Endothelial cell of umbilical vein (primary cell): ENCODE measurements around the gene SYTL2. TPM values are rescaled to one million over a fixed set of nuclear protein-coding genes. Genes with fewer than 3 reads are reported as not detected.
A peak's percentile ranks its signal among the peaks of the same experiment; 100 is the strongest.

Experiments
- BruUV-seq: library from RNA; stranded (reverse); fragments of 400-500 nt; replicated peaks from 2 replicates; lab custom pipeline; 2021; lab: Mats Ljungman, UMichigan
- CTCF ChIA-PET: fragments of 300-600, 350-600 bp; sonication (Branson Sonifier 250); formaldehyde crosslinking; loops from one replicate; lab custom pipeline; 2021; ENCODE audit warnings: antibody characterized with exemption, inconsistent platforms; lab: Charles Lee
- POLR2A ChIA-PET: fragments of 300-600, 350-600 bp; sonication (Branson Sonifier 250); formaldehyde crosslinking; loops from one replicate; lab custom pipeline; 2021; ENCODE audit warnings: antibody characterized with exemption, inconsistent platforms; lab: Charles Lee
- DNase-seq: peaks from one replicate; pipeline ENCODE4 v3.0.0-alpha.2; 2011; ENCODE audit warnings: low read depth, low spot score
- FAIRE-seq: peaks from 2 replicates; lab custom pipeline; 2011; peaks lifted over from hg19 to GRCh38; lab: Jason Lieb, UNC
- H2AFZ ChIP-seq: 2 replicates; pipeline ENCODE4 v1.6.0; 2012; ENCODE audit warnings: low read depth, low read length, control low read depth, inconsistent platforms
- H3K27ac ChIP-seq: 2 replicates; pipeline ENCODE4 v1.5.1; 2011; ENCODE audit warnings: low read depth, mild to moderate bottlenecking, control low read depth, low read length, moderate library complexity; ENCODE audit not compliant: insufficient read depth
- H3K27me3 ChIP-seq, 2 experiments: 2 replicates each; pipeline versions ENCODE4 v1.6.0 to v1.6.1; 2011; ENCODE audit warnings: low read length in 2 of 2, mixed read lengths in 1 of 2; ENCODE audit not compliant: control insufficient read depth in 2 of 2, insufficient read depth in 2 of 2
- H3K36me3 ChIP-seq, 2 experiments: 2 replicates in 1 of 2; 3 replicates in 1 of 2; pipeline ENCODE4 v1.5.1; 2011; ENCODE audit warnings: low read length in 2 of 2, mild to moderate bottlenecking in 1 of 2, moderate library complexity in 1 of 2; ENCODE audit not compliant: control insufficient read depth in 2 of 2, insufficient read depth in 2 of 2; ENCODE audit errors: extremely low read depth in 1 of 2
- H3K4me1 ChIP-seq: 3 replicates; pipeline ENCODE4 v1.5.1; 2011; ENCODE audit warnings: mild to moderate bottlenecking, low read length; ENCODE audit not compliant: control insufficient read depth, insufficient read depth; ENCODE audit errors: extremely low read depth
- H3K4me2 ChIP-seq: 2 replicates; pipeline ENCODE4 v1.6.1; 2011; ENCODE audit warnings: low read length, control low read depth, mixed read lengths; ENCODE audit not compliant: insufficient read depth
- H3K4me3 ChIP-seq, 3 experiments: fragments of 200-600 bp in 1 of 3; sonication (generic), shearing (Covaris generic) in 1 of 3; replicated peaks in 1 of 3; 2 replicates each; pipeline ENCODE4 v1.5.1; 2011 to 2016; ENCODE audit warnings: control low read depth in 3 of 3, low read length in 3 of 3, mild to moderate bottlenecking in 2 of 3, inconsistent platforms in 1 of 3, low read depth in 1 of 3, moderate library complexity in 1 of 3; ENCODE audit not compliant: insufficient read depth in 1 of 3
- H3K79me2 ChIP-seq: 2 replicates; pipeline ENCODE4 v1.6.0; 2012; ENCODE audit warnings: low read length, inconsistent platforms; ENCODE audit not compliant: control insufficient read depth, insufficient read depth
- H3K9ac ChIP-seq: replicated peaks from 2 replicates; pipeline ENCODE3; 2011; ENCODE audit warnings: low read length, control low read depth; ENCODE audit not compliant: insufficient read depth; ENCODE audit errors: extremely low read depth
- H3K9me1 ChIP-seq: replicated peaks from 3 replicates; pipeline ENCODE4 v1.6.0; 2011; ENCODE audit warnings: mild to moderate bottlenecking, low read length; ENCODE audit not compliant: control insufficient read depth, insufficient read depth; ENCODE audit errors: extremely low read depth
- H3K9me3 ChIP-seq: replicated peaks from 2 replicates; pipeline ENCODE4 v1.5.1; 2012; ENCODE audit warnings: low read length, inconsistent platforms; ENCODE audit not compliant: control insufficient read depth, insufficient read depth
- H4K20me1 ChIP-seq: replicated peaks from 2 replicates; pipeline ENCODE3; 2011; ENCODE audit warnings: mild to moderate bottlenecking, low read length; ENCODE audit not compliant: control insufficient read depth, insufficient read depth; ENCODE audit errors: extremely low read depth
- EZH2 ChIP-seq: IDR thresholded peaks from 2 replicates; pipeline ENCODE4 v1.6.1; 2012; ENCODE audit warnings: borderline replicate concordance, low read depth, mild to moderate bottlenecking, moderate library complexity, low read length, inconsistent platforms; ENCODE audit not compliant: severe bottlenecking
- FOS ChIP-seq: IDR thresholded peaks from 2 replicates; pipeline ENCODE4 v1.6.1; 2011; ENCODE audit warnings: mild to moderate bottlenecking, low read length, moderate library complexity, borderline replicate concordance; ENCODE audit not compliant: insufficient read depth
- GATA2 ChIP-seq: IDR thresholded peaks from 2 replicates; pipeline ENCODE4 v1.7.0; 2011; ENCODE audit warnings: low read depth, mild to moderate bottlenecking, moderate library complexity, mixed read lengths, low read length; ENCODE audit not compliant: insufficient read length, insufficient read depth
- JUN ChIP-seq: IDR thresholded peaks from 2 replicates; pipeline ENCODE4 v1.6.1; 2011; ENCODE audit warnings: borderline replicate concordance, low read depth; ENCODE audit not compliant: insufficient read length, insufficient read depth
- MYC ChIP-seq: IDR thresholded peaks from one replicate; pipeline ENCODE4 v1.6.1; 2011; ENCODE audit warnings: mild to moderate bottlenecking, low read depth, low read length
- POLR2A ChIP-seq: IDR thresholded peaks from 2 replicates; pipeline ENCODE4 v1.6.1; 2012; ENCODE audit warnings: low read depth, mild to moderate bottlenecking, control low read depth, low read length
- POLR2AphosphoS5 ChIP-seq: IDR thresholded peaks from 2 replicates; pipeline ENCODE4 v1.6.1; 2012; ENCODE audit warnings: low read depth, mild to moderate bottlenecking, control low read depth, low read length, moderate library complexity; ENCODE audit not compliant: insufficient read depth
- dilution Hi-C: fragments of 300-500 bp; cut with MboI; formaldehyde crosslinking; loops from one replicate; pipeline ENCODE4 v1.15.0; 2019; ENCODE audit warnings: low sequenced_read_pairs; ENCODE audit not compliant: extremely low pct_ligation_motif_present
- intact Hi-C: fragments of 100-400 bp; cut with micrococcal nuclease; formaldehyde crosslinking; loops from one replicate; pipeline ENCODE4 v1.10.0; 2022
- polyA plus RNA-seq, 4 experiments: library from polyadenylated mRNA; depleted of rRNA in 3 of 4; stranded (reverse) in 3 of 4; unstranded in 1 of 4; fragments of >200 nt; gene quantifications; 2 replicates each; pipeline versions ENCODE4 v1.2.1 to v1.2.3, GENCODE V29; 2011 to 2012; ENCODE audit warnings: missing spikeins in 1 of 4
- total RNA-seq: library from RNA; stranded (reverse); gene quantifications from 2 replicates; pipeline ENCODE4 v1.2.3, GENCODE V29; 2021
- TF ChIP-seq, protein P1 (sequence below), 2 donors: IDR thresholded peaks; 1 replicate in 1 of 2; 2 replicates in 1 of 2; pipeline ENCODE4 v1.5.1; 2011; ENCODE audit warnings: low read length in 2 of 2, mild to moderate bottlenecking in 2 of 2, moderate library complexity in 2 of 2, control low read depth in 1 of 2, inconsistent platforms in 1 of 2, low read depth in 1 of 2; ENCODE audit not compliant: insufficient read depth in 1 of 2; ENCODE audit errors: extremely low read depth in 1 of 2
- TF ChIP-seq, protein P2 (sequence below): IDR thresholded peaks from 2 replicates; pipeline ENCODE4 v1.6.1; 2011; ENCODE audit not compliant: insufficient read depth, insufficient read length

SYTL2 gene
- total and polyA plus RNA-seq, 2 donors (not counting 3 experiments of a cell fraction or from before 2014, with no cell fraction given): 1.4 to 2.4 TPM

DNA sequence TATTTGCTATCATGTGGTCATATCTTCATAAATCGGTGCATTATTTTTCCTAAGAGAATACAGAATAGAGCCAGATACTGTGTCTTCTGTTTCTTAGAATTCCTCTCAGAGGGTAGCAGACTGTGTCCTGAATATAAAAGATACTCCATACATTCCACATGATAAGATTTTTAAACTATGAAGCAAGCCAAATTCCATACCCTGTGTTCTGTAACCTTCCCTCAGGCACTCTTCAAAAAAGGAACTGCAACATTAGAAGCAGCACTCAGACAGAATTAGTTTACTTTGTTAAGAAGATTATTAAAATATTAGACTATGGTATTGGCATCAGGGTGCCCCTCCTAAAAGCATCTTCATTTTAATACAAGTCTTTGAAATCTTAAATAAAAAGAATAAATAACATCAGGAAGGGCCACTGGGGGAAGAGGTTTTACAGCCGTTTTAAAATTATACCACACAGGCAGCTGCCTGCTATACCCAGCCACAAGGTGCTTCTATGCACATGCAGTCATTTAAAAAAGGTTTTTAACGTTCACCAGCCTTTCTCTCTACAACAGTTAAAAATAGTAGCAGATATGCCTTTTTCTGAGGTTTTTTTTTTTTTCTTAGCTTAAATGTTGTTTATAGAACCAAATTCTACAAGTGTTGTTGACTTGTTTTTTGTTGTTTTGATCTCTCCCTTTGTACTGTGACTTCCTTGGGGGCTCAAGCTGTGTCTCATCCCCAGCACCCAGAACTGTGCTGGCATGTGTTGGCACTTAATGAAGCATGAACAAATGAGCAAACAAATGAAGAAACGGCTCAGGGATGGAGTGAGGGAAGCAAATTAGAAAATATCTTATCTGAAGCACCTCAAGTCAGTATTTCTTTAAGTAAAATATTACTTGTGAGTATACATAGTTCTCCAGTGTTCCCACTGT lies 70.2 kb downstream of the SYTL2 start:
- Histone ChIP-seq H3K4me2 (no peak overlapping the region), H3K4me1 (peaks cover 36% of the 10 kb centered on the region), H3K79me2 (no peaks in the 10 kb centered on the region), H3K27ac (no peak overlapping the region), H2AFZ (no peak overlapping the region), H3K9ac (no peak overlapping the region), H3K9me3 (no peaks in the 10 kb centered on the region), H3K9me1 (no peaks in the 10 kb centered on the region), H4K20me1 (no peaks in the 10 kb centered on the region), H3K36me3 (no peaks in the 10 kb centered on the region), H3K4me3 (no peak overlapping the region), H3K27me3 (no peaks in the 10 kb centered on the region)
- TF ChIP-seq EZH2: no peak
- no peak for TF ChIP-seq FOS
- no peak for TF ChIP-seq POLR2A
- ChIA-PET POLR2A (no interaction called here), CTCF (interaction anchor here (1.0 kb wide), 1 partner anchor 67 kb away, joined by 3 read pairs; no protein-coding TSS in a partner anchor)
- intact Hi-C loops (no loop called here), dilution Hi-C loops (no loop called here)
- no TSS peak for BruUV-seq
- FAIRE-seq: no peak
- no peak for DNase-seq

DNA sequence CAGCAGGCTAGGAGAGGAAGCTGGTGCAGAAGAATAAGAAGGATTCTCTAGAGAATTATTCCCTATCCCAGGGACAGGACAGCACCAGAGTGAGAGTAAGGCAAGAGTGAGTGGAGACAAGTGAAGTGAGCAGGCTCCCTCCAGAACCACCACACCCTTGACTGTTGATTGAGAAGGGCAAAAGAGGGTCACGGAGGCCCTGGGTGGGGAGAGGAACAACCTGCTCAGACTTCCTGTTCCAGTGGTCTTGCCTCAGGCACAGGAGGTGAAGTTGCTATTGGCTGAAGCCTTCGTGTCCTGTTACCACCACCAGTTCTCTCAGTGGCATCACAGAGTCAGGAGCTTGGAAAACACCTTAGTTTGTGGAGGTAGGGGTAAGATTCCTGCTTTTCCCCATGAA lies 73.2 kb downstream of the SYTL2 start:
- Histone ChIP-seq H3K27ac (peak overlapping the region; percentile 27), H3K9ac (no peak overlapping the region), H3K4me2 (peak overlapping the region; percentile 45), H3K4me3 (no peak overlapping the region), H3K36me3 (no peaks in the 10 kb centered on the region), H3K4me1 (peaks cover 33% of the 10 kb centered on the region), H3K9me3 (no peaks in the 10 kb centered on the region), H3K9me1 (no peaks in the 10 kb centered on the region), H3K79me2 (no peaks in the 10 kb centered on the region), H3K27me3 (no peaks in the 10 kb centered on the region), H2AFZ (peak overlapping the region; percentile 35), H4K20me1 (no peaks in the 10 kb centered on the region)
- no TSS peak for BruUV-seq
- DNase-seq (no peak), FAIRE-seq (no peak)
- intact Hi-C loops (loop anchor here (2.0 to 10.0 kb wide), 3 partner anchors 15 to 435 kb away; partner anchors contain the start of gene PICALM), dilution Hi-C loops (no loop called here)
- CTCF ChIA-PET: interaction anchor here (0.9 to 2.0 kb wide), 5 partner anchors 12 to 117 kb away, joined by 3 to 5 read pairs (median 3); no protein-coding TSS in a partner anchor
- TF ChIP-seq POLR2AphosphoS5 (no peak), GATA2 (no peak), EZH2 (no peak), POLR2A (no peak), JUN (no peak), MYC (no peak), FOS (no peak)
- TF ChIP-seq, protein P1, sequence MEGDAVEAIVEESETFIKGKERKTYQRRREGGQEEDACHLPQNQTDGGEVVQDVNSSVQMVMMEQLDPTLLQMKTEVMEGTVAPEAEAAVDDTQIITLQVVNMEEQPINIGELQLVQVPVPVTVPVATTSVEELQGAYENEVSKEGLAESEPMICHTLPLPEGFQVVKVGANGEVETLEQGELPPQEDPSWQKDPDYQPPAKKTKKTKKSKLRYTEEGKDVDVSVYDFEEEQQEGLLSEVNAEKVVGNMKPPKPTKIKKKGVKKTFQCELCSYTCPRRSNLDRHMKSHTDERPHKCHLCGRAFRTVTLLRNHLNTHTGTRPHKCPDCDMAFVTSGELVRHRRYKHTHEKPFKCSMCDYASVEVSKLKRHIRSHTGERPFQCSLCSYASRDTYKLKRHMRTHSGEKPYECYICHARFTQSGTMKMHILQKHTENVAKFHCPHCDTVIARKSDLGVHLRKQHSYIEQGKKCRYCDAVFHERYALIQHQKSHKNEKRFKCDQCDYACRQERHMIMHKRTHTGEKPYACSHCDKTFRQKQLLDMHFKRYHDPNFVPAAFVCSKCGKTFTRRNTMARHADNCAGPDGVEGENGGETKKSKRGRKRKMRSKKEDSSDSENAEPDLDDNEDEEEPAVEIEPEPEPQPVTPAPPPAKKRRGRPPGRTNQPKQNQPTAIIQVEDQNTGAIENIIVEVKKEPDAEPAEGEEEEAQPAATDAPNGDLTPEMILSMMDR (IDR thresholded peaks at IDR 0.05; ENCODE audit: extremely low read depth in 1 of 2, insufficient read depth in 1 of 2, low read depth in 1 of 2, low read length in 2 of 2): no peak
- TF ChIP-seq, protein P2, sequence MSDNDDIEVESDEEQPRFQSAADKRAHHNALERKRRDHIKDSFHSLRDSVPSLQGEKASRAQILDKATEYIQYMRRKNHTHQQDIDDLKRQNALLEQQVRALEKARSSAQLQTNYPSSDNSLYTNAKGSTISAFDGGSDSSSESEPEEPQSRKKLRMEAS: no peak
- POLR2A ChIA-PET: interaction anchor here (1.1 to 1.2 kb wide), 2 partner anchors 12 to 73 kb away, joined by 3 to 4 read pairs; no protein-coding TSS in a partner anchor
